Epidermal melanocyte (primary cell): ENCODE measurements around the gene NUMA1.

Experiments used
- DNase-seq: peaks from one replicate; pipeline ENCODE4 v3.0.0; 2011; ENCODE audit warnings: low spot score; ENCODE audit not compliant: insufficient read length

NUMA1 gene

DNA sequence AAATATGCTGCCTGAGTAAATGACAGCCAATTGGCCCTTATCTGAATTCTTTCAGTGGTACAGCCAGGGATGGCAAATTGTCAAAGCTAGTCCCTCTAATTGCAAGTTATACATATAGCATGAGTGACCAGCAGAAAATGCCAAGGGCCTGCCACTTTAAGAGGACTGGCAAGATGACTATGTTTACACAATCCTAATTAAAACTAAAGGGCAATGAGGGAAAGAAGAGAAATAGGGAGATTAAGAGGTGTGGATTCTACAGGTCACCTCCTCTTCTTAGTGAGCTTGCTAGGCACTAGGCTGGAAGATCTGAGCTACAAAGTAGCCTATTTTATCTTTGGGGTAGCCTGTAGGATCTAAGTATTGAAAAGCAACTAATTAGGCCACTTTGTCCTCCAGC, 13.5 kb downstream of the NUMA1 start:
- DNase-seq, result no peak

DNA sequence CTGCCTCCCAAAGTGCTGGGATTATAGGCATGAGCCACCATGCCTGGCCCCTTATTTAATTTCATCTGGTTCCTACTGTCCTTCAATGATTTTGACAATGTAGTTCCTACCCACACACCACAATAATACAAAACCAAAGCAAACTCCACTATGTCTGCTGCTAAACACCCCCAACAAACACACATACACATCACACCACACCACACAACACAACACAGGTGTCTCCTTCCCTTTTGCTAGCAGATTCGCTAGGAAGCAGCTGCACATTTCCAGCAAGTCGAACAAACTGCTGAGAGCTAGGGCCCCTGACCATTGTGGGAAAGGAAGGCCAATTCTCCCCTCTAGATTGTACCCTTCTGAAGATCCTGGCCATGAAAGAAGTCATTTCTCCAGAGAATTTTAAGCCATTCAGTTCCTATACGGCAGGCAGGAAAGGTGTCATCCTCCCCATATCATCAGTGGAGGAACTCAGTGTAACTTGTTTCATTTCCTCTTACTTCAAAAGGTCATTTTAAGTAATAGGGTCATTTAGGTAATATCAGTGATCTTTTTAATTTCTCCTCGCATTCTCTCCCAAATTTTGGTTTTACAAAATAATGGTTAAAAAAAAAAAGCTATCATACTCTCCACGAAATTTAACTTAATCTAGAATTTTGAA, 18.5 kb downstream of the NUMA1 start:
- no peak for DNase-seq

DNA sequence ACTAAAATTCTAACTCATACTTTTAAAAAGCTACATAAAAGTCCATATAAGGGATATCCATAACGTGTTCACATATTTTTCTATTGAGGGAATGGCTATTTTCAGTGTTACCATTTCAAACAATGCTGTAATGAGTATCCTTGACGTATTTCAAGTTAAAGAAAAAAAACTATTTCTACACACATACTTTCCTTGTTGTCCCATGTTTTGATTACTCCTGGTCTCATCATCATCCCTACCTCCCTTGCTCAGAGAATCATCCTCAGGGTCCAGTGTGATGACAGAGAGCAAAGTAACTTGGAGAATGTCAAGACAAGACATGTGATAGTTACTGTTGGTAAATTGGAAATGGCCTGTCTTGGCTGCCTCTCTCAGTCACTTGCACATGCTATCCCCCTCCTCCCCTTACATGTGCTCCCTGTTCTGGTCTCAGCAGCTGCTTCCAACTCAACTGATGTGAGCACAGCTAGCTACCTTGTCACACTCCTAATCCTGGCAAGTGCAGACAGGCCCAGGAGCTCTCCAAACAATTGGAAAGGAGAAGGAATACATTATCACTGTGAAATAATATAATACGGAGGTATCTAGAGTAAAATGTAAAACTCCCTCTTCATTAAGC, 21.8 kb downstream of the NUMA1 start:
- DNase-seq, result no peak

DNA sequence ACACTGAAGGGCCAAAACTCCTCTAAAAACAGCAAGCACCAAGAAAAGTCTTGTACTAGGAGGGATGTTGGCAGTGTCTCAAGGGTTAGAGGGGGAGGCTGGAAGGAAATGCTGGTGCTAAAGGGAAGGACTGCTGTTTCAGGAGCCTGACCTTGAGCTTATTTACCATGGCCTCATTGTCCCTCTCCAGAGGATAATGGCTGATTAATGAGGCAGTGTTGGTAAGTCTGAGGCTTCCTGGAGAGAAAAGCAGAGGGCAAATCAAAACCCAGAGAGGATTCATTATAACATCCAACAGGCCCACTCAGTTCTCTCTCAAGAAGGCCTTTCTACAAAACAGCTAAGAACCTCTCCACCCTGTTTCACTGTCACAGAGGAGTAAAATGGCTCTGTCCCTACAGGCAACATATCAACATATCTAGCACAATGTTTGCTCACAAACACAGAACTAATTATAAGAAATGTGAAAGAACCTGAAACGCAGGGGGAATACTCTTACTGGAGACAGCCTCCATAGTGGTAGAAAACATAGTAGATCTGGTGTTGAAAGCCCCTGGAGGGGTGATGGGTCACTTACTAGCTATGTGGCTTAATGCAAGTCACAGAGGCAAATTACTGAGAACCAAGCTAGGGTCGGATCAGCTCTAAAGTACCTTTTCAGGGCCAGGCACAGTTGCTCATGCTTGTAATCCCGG, 31.4 kb downstream of the NUMA1 start:
- no peak for DNase-seq

DNA sequence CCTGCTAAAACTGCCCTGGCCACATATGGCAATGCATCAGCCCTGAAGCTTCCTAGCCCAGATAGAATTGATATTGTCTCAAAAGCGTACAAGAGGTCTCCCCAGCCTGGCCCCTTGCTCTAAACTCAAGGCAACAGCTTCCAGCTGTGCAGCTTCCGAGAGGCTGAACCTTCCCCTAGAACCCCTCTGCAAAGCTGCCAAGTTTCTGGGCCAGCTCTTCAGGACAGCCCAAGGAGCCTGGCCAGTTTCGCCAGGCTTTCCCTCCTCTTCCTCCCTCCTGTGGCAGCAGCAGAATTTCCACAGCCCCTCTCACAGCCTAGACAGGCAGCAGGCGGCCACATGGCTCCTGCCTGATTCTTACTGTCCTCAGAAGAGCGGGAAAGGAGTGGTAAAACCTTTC, 34.5 kb downstream of the NUMA1 start:
- no peak for DNase-seq

DNA sequence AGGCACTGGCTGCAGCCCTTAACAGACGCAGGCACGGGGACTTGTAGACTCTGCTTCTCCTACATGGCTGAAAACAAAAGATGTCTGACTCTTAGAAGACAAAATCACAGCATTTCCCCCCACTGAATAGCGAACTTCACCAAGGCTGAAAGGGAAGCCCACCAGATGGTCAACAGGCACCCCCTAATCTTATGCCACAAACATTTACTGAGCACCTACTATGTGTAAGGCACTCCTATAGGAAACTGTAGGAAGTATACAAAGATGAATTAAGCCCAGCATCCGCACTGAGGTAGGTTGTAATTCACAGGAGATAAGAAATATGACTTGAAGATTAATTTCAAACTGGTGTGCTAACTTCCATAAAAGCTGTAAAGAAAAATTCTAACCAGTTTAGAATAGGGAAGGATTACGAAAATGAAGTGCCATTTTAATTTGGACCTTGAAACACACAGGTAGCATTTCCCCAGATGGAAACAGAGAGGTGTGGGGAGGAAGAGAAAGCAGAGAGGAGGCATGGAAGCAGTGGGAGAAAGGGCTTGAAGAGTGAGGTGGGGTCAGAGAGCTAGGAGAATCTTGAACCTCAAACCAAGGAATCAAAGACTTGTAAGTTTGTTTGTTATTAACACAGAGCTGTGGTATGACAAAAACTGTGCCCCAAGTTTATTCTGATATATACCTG, 38.1 kb downstream of the NUMA1 start:
- no peak for DNase-seq

DNA sequence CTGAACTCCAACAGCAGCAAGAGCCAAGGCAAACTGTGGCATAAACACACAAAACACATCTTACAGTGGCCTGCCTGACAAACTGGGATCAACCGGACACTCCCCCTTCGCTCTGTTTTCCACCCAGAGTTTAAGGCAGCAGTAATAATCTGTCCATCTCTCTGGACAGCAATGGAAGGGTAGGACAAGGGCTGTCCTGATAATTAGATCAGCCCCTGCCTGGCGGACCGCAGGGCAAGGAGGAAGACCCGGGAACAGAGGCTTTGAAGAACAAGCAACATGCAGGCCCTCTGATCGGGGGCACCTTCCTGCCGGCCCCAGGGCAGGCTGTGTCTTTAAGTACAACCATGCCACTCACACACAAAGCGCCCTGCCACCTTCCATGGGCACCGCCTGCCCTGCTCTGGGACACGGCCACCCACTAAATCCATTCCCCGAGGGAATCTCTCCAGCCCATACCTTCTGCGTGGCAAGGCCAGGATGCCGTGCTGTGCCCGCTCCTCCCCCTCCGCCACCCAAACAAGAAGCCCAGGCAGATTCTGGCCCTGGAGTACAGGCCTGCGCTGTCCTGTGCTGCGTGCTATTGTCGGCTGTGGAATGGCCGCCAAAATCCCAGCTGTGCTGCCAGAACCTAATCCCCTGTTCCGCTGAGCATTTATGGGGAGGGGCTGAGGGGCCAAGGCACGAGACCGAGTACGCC, 38.8 kb downstream of the NUMA1 start:
- peak; percentile 70 for DNase-seq

DNA sequence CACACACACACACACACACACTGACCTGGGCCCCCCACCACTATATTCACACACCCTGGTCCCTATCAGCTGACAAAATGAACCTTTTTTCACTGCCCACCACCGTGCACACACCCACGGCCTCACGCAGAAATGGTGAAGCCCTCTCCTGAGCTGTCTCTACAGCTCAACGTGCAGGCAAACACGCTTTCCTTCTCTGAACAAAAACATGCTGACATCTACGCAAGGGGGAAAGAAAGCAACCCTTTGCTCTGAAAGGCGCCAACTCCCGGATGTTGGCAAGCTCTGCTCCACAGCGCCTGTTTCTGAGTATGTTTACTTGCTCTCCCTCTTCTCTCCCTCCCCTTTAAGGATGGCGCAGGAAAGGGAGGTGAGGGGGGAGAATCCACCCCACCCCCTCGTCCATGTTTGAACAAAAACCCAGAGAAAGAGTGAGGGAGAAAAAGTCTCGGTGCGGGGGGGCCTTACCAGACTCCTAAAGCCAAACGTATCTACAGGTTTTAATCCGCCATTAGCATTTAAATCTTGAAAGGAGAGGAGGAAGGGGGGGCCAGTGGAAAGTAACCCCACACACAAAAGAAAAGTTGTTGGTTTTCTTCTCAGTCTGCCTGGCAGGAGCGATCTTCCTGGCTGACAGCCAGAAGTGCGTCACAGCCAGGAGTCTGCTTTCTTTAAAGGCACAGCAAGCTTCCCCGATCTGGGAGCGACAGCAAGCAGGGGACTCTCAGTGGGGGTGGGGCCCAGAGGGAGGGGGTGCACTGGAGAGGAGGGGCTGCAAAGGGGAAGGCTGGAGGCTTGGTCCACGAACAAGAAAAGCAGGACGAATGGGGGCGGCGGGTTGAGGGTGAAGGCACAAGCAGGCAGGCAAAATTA, 39.6 kb downstream of the NUMA1 start:
- peak; percentile 86 for DNase-seq

DNA sequence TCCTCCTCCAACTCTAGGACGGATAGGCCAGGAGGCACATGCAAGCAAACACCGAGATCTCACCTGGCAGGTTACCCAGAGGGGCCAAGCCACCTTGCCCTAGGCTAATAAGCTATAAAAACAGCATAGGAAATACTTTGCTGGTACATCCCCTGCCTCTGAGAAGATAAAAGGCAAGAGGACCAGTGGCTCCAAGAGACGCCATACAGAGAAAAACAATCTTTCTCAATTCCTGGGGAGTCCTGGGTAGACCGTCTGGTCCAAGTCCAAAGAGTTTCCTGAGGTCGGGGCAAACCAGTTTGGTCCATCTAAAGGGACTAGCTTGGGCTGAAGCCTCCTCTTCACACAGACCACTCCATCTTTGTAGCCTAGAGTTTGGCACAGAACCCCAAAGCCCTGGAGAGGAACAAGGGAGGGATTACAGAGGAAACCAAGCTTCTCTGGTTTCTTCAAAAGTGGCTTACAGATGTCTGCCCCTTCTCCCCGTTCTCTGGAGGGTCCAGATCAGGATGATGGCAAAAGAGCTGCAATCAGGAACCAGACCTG, 40.4 kb downstream of the NUMA1 start:
- no peak for DNase-seq

DNA sequence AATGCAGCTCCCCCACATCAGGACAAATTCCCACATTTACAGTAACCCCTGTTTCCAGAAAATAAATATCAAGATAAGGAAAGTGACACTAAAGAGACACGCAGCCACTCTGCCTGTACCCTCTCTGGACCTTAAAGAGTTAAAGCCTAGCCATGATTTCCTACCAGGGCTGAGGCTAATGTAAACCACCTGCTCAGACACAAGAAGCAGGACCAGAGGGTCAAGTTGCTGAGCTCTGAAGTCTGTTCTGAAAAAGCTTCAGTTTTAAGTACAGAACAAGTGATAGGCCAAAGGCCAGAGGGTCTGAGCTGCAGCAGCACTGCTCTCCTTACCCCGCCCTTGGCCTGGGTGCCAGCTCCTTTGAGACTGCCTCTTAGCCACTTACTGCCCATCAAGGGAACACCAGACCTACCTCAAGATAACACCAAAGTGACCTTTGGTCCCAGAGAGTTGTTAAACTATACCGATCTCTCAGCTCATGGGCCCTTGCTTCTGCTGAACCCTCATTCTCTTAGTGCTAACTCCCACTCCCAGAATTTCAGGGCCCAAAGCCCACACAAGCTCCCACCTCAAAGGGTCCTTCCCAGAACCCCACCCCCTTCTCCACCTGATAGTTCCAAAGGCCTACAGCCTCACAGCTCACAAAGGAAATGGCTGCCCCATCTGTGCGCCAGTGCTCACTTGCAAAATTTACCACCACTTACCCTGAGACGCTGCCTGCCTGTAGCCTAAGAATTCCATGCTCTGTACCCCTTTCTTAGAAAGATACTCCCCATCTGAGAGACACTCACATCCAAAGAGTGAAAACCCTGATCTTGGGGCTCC, 41.1 kb downstream of the NUMA1 start:
- DNase-seq, result no peak

DNA sequence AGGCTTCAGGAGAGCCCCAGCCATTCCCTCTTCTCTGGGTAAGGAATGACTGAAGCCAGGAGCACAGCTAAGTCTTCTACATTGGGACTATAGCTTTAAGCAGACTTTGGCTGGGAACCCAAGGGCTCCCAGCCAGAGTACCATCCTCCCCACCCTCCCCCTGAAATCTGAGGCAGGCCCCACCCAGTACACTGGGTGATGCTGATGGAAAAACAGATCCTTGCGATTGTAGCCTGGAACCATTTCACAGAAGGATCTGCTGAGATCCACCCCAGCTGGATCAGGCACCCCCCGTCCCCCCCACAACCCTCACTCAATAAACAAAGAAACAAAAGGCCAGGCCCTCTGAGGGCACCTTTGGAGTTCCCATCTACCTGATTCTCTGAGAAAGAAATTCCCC, 41.9 kb downstream of the NUMA1 start:
- peak; percentile 67 for DNase-seq

DNA sequence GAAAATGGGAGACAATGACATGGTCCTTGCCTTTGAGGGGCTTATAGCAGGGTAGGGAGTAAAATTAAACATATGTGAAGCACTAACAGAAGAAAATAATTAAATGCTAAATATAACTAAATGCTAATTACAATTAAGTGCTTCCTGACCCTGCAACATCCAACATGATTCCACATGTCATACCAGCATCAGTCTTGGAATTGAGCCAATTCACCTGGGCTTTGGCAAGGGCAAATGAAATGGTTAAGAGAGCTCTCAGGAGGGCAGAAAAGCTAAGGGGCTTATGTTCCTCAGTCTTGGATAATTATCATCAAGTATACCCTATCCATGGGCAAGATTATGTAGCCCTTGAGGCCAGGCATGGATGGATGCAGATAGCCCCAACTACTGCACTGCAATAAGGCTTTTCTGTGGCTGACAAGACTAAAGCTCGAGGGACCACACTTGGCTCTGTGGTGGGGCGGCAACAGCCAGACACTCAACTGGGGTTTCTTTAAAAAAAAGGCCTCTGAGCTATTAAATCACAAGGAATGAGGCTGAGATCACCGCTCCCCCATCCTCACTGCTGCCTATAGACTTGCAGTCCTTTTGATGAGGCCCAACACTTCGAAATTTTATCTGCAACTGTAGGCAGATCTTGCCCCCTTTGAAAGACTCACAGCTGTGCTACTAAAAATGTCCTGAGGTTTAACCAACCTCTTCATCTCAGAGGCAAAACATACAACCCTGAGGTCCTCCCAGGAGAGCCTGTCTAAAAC, 42.6 kb downstream of the NUMA1 start:
- no peak for DNase-seq

DNA sequence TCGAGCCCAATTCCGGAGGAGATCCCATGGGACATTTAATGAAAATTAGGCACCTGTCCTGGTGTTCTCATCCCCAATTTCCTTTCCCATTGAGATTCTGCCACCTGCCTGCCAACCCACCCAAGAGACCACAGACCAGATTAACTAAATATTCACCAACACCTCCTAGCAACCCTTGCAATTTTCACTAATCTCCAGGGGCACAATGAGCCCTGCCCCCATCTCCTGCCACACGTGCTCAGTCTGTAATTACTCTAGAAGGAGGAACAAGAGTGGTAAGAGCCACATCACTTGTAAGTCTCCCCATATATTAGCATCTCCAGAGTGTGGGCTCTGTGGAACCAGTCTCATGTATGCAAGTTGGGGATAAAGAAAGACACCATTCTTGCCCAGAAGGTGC, 43.7 kb downstream of the NUMA1 start:
- DNase-seq, result no peak

DNA sequence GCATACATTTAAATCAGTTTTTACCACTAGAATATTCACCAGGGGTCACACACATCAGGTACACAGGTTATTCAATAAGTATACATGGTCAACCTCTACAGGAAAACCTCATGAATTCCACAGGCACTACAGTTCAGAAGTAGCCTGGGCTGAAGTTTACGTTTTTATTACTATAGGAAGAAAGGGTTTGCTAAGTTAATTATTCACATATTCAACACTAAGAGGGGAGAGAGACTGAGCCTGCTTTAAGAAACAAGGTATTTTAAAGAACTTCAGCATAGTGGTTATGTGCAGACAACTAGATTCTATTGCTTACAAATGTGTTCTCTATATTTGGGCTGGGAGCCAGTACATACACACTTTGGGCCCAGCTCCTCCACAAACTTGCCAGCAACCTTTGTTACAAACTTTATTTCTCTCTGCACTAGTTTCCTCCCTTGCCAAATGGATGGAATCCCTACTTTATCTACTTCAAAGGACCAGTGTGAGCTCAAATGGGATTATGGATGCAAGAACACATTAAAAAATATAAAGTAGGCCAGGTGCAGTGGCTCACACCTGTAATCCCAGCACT, 49.8 kb downstream of the NUMA1 start:
- no peak for DNase-seq

DNA sequence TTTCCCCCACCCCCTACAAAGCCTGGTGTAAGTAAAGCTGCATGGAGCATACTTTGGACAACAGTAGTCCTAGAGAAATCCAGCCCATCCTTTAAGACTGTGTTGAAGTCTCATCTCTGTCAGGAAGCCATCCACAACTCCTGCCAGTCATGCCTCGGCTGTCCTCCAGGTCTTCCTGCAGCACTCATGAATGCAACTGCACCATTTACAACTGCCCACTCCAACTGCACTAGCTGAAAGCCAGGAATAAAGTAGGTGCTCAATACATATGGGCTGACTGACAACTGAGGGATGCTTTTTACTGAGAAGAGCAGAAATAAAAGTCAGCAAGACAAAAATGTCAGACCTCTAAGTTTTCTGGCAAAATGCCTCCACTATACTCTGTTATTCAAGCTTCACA, 54.3 kb downstream of the NUMA1 start:
- DNase-seq, result no peak

DNA sequence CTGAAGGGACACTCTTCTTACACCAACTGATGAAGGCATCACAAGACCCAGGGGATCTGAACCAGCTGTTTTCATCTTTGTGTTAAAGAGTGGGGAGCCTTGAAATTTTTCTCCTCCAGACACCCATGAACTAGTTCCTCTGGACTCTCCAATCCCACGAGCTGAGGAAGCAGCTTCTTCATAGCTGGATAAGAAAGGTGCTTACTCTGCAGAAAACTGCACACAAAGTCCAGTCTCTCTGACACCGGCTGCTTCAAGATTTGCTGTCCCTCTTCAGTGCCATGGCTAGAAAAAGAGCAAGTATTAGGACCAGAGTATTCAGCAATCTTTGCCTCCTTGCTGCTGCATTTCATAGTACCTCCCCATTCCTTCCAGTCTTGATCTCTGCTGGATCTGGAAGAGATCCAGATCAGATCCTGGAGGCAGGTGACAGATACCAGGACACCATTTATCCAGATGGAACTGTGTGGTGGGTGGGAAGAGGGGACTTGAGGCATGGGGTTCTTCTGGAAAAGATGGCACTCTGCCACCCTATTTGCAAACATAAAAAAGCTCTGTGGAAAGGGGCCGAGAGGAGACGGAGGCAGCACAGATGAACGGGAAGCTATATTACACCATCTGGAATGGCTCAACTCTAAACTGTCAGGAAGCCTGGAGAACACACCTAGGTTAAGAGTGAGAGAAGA, 56.1 kb downstream of the NUMA1 start:
- no peak for DNase-seq

DNA sequence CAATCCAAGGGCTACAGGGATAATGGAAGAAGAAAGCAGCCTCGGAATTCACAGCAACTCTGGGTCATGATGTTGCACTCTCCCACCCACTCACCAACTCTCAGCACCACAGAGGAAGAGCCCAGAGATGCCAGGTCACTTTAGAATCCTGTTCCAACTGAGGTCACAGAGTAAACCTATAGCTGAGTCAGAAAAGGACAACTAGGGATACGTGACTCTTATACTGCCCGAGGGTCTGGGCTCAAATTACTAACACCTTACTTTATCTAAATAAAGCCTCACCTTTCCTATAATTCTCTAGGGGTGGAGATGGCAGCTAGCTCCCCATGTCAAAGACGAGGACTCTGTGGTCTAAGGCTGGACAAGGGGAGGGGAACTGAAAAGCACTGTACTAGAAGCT, 57.0 kb downstream of the NUMA1 start:
- DNase-seq, result no peak

DNA sequence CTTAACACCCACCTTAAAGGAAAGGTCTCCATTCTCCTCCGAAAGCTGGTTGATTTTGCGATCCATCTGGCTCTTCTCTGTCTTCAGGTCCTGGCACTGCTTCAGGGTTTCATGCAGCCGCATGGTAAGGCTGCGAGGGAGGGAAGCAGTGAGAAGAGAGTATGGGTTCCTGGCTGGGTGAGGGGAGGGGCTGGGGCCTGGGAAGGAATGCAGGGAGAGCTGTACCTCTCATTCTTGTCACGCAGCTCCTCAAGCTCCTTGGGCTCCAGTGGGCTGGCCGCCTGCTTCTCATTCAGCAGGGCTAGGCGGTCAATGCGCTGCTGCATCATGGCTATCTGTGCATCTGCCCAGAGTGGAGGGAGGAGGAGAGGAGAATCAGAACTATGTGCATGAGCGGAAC, 62.2 kb downstream of the NUMA1 start:
- no peak for DNase-seq
